ENCODE data around the gene CHRNE. TPM values are rescaled to one million over a fixed set of nuclear protein-coding genes. Genes with fewer than 3 reads are reported as not detected.

The CHRNE gene
- total and polyA plus RNA-seq, 2 of the 4 experiments (the other 2 are of a cell fraction): under 0.01 to 0.21 TPM

DNA sequence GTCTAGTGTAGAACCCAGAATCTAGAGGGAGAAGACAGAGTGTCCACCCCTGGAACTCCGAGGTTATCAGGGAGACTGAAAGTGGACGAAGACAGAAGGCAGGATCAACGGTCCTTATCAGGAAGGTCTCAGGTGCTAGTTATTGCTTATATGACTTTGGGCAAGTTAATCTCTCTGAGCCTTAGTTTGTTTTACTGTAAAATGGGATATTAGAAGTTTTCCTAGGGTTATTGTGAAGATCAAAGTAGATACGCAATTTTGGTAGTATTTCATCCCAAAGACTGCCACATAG is 38.4 kb upstream of the CHRNE start:
- peak overlapping the region; percentile 69 for H3K14ac ChIP-seq (replicated peaks; ENCODE audit: low read depth, low read length)
- dilution Hi-C loops (cut with HindIII; ENCODE audit: low sequenced_read_pairs, unreplicated experiment): no loop called here
- peak overlapping the region; percentile 72 for H3K4me2 ChIP-seq (ENCODE audit: low read depth, low read length)
- no peak overlapping the region for H2BK20ac ChIP-seq (ENCODE audit: low read depth, low read length)
- BruUV-seq (replicated peaks): no TSS peak
- CTCF ChIA-PET: no interaction called here
- no peak overlapping the region for H3K18ac ChIP-seq (ENCODE audit: low read depth, low read length)
- no peak overlapping the region for H2BK120ac ChIP-seq (ENCODE audit: low read depth, low read length)
- peak overlapping the region; percentile 55 for H2BK5ac ChIP-seq (ENCODE audit: low read depth, low read length, poor library complexity, severe bottlenecking)
- peak overlapping the region; percentile 84 for H3K9ac ChIP-seq (ENCODE audit: low read depth, low read length)
- peaks cover 53% of the 10 kb centered on the region for H3K36me3 ChIP-seq (ENCODE audit: control insufficient read depth, insufficient read depth, low read length)
- peak overlapping the region; percentile 82 to 99; a peak in 3 of 4 replicates for H4K8ac ChIP-seq (ENCODE audit: low read depth in 2 of 2, low read length in 2 of 2)
- in situ Hi-C loops (cut with MboI; ENCODE audit: low sequenced_read_pairs): no loop called here
- no peak for ATAC-seq (ENCODE audit: low read depth)
- H4K5ac ChIP-seq (ENCODE audit: low read depth, low read length): peak overlapping the region; percentile 72; the same call in 1 of the 2 replicates
- H2AFZ ChIP-seq (replicated peaks; ENCODE audit: low read length, poor library complexity): no peak overlapping the region
- peak overlapping the region; percentile 78 for H3K27ac ChIP-seq (ENCODE audit: insufficient read depth, low read length)
- H2AK5ac ChIP-seq (ENCODE audit: low read depth, low read length): peak overlapping the region; percentile 93
- H3K9me3 ChIP-seq (ENCODE audit: control insufficient read depth, insufficient read depth, low read length): no peaks in the 10 kb centered on the region
- 0 out of 2 replicates have a peak overlapping the region, but pooled peaks have one; percentile 31 for H3K56ac ChIP-seq (ENCODE audit: extremely low read depth, insufficient read depth, low read length)
- H4K91ac ChIP-seq (ENCODE audit: insufficient read depth, low read depth, low read length): no peak overlapping the region
- peak overlapping the region; percentile 92 for H3K4ac ChIP-seq (ENCODE audit: low read depth, low read length)
- H2BK15ac ChIP-seq (ENCODE audit: low read depth, low read length): no peak overlapping the region
- peak overlapping the region; percentile 99 for H2AK9ac ChIP-seq (replicated peaks; ENCODE audit: low read depth, low read length, poor library complexity)
- H3K4me3 ChIP-seq (ENCODE audit: insufficient read depth, low read depth, low read length): peak overlapping the region; percentile 68
- H3K79me1 ChIP-seq (ENCODE audit: low read depth in 1 of 2, low read length in 2 of 2): peaks cover 22 to 65% of the 10 kb centered on the region in 2 experiments; a peak in 3 of 4 replicates
- DNase-seq: no peak
- peaks cover 51% of the 10 kb centered on the region for H4K20me1 ChIP-seq (ENCODE audit: insufficient read depth, low read length)
- POLR2A ChIA-PET (ENCODE audit: unreplicated experiment): no interaction called here
- no peaks in the 10 kb centered on the region for H3K27me3 ChIP-seq (ENCODE audit: control insufficient read depth, insufficient read depth, low read length)
- WGBS, 2 experiments (ENCODE audit: extremely low coverage in 2 of 2, insufficient read length in 1 of 2): 49% methylated on average over 3 of the region's 4 CpGs; no CpG with 5 or more reads in 1 of the 2 experiments
- intact Hi-C loops (cut with micrococcal nuclease): no loop called here
- peaks cover 19% of the 10 kb centered on the region for H3K4me1 ChIP-seq (ENCODE audit: control insufficient read depth, insufficient read depth, low read length)
- peak overlapping the region; percentile 79; the same call in 1 of the 2 replicates for H3K23ac ChIP-seq (ENCODE audit: low read depth, low read length)
- H3K9me1 ChIP-seq (ENCODE audit: insufficient read depth, low read length): peaks cover 15% of the 10 kb centered on the region; the same call in 1 of the 2 replicates
- TF ChIP-seq, protein P1, sequence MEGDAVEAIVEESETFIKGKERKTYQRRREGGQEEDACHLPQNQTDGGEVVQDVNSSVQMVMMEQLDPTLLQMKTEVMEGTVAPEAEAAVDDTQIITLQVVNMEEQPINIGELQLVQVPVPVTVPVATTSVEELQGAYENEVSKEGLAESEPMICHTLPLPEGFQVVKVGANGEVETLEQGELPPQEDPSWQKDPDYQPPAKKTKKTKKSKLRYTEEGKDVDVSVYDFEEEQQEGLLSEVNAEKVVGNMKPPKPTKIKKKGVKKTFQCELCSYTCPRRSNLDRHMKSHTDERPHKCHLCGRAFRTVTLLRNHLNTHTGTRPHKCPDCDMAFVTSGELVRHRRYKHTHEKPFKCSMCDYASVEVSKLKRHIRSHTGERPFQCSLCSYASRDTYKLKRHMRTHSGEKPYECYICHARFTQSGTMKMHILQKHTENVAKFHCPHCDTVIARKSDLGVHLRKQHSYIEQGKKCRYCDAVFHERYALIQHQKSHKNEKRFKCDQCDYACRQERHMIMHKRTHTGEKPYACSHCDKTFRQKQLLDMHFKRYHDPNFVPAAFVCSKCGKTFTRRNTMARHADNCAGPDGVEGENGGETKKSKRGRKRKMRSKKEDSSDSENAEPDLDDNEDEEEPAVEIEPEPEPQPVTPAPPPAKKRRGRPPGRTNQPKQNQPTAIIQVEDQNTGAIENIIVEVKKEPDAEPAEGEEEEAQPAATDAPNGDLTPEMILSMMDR (conservative IDR thresholded peaks at IDR 0.05; ENCODE audit: low read depth, low read length): no peak
- TF ChIP-seq RCOR1 (IDR thresholded peaks at IDR 0.05; ENCODE audit: insufficient replicate concordance, low read length) (no peak), FOS (IDR thresholded peaks at IDR 0.05; ENCODE audit: low read depth, low read length) (no peak), CEBPB (IDR thresholded peaks at IDR 0.05; ENCODE audit: low read depth, low read length) (no peak), CHD1 (IDR thresholded peaks at IDR 0.05; ENCODE audit: low read depth, low read length) (no peak), MAFK (IDR thresholded peaks at IDR 0.05; ENCODE audit: low read depth, low read length) (no peak), MAZ (IDR thresholded peaks at IDR 0.05; ENCODE audit: borderline replicate concordance, low read depth, low read length) (no peak), SMC3 (IDR thresholded peaks at IDR 0.05; ENCODE audit: low read depth, low read length) (no peak)
- TF ChIP-seq, protein P2, sequence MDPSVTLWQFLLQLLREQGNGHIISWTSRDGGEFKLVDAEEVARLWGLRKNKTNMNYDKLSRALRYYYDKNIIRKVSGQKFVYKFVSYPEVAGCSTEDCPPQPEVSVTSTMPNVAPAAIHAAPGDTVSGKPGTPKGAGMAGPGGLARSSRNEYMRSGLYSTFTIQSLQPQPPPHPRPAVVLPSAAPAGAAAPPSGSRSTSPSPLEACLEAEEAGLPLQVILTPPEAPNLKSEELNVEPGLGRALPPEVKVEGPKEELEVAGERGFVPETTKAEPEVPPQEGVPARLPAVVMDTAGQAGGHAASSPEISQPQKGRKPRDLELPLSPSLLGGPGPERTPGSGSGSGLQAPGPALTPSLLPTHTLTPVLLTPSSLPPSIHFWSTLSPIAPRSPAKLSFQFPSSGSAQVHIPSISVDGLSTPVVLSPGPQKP (IDR thresholded peaks at IDR 0.05; ENCODE audit: borderline replicate concordance, low read depth, low read length): no peak
